GM18870 (cell line): ENCODE data around the gene AMOTL1.
A peak's percentile ranks its signal among the peaks of the same experiment; 100 is the strongest.
"Not testable (repeated sequence)": the region's sequence is repeated elsewhere in the genome, so short reads cannot be mapped to it uniquely, and the experiment has no call there.

Experiments
- ATAC-seq: cut with Tn5 transposase; IDR thresholded peaks from one replicate; pipeline ENCODE4 v1.9.1; 2021; ENCODE audit warnings: moderate library complexity; ENCODE audit not compliant: unreplicated experiment

Gene AMOTL1

DNA sequence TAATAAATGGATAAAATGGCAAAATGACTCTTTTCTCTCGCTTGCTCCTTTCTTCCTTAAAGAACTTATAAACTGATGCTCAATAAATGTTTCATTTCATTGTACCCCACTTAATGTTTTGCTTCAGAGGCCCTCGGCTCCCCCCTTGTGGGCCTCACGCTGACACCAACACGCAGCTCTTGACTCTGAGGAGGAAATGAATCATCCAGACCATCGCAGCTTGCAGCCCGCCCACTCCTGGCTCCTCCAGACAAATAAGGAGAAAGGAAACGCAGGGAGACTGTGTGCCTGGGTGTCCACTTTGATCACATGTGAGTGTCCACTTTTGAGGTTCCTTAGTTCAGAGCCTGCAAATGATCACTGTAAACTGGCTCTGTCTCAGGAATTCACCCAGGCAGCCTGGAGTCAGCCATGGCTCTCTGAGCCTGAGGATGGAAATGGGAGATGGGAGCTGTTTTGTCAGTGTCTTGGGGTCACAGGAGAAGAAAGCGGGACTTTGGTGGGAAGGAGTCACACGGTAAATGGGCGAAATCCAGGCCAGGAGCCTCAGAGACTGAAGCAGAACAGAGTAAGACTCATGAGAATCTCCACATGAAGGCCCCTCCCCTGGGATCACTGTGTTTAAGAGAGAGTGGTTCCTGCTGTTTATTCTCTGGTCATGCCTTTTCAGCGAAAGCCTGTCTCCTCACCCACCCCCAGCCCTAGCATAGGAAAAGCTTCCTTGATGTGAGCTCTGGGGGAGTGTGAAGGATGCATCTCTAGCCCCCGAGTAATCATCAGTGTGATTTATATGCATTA, 108.7 kb downstream of the AMOTL1 start:
- peak; percentile 94 for ATAC-seq

DNA sequence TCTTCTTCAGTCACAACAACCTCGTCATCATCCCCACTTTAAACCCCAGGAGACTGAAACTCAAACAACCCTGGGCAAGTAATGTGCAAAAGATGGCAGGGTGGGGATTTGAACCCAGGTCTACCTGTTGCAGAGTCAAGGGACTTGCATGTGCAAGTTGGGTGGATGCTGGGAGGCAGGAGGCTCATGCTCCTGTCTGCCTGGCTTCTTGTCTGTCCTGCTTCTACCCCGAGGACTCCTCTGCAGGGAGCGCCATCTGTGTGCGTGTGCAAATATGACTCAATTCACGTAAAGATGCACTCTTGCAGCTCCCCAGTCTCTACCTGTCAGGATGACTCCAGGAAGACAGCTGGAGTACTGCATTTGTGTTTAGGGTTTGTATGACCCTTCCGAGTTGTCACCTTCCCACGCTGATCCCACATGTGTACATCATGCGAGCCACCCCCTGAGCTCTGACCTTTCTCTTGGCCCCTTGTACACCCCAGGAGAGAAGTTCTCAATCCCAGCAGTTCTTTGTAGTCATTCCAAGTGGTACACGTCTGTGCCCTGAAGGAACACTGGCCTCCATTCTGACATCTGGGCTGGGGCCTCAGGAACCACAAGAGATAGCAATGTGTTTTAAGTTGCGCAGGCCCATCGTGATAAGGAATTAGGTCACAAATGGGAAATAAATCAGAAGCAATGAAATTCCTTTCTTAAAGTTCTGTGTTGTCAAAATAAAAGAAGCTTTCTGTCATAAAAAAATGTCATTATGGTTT, 109.5 kb downstream of the AMOTL1 start:
- no peak for ATAC-seq

DNA sequence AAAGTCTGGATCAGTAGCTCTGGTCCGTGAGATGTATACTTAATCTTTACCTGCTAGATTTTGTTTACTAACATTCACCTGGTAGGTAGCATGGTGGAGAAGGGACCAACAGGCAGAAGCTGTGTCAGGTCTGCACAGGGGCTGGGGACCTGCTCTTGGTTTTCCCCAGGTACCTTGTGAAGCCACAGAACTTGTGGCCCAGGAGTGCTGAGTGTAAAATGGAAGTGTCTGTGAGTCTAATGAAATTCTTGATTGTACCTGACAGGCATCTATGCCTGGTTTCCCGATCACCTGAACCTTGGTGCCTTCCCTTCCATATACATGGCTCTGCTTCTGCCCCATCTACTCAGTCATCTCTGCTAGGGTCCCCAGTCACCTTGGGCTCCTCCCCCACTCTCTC, 110.8 kb downstream of the AMOTL1 start:
- no peak for ATAC-seq

DNA sequence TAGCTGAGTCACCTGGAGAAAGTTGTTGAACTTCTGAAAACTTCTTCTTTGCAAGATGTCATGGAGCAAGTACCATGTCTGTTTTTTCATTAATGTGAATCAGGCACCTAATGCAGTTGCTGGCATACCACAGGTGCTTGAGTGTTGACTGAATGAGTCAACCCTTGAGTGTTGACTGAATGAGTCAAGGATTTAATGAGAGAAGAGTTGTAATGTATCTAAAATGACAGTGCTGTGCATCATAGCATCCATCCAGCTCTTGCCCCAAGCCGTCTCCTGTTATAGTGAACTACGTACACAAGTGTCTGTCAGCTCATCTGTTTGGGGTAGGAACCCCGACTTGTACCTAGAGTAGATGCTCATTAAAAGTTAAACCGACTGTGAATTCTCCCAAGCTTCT, 112.1 kb downstream of the AMOTL1 start:
- no peak for ATAC-seq

DNA sequence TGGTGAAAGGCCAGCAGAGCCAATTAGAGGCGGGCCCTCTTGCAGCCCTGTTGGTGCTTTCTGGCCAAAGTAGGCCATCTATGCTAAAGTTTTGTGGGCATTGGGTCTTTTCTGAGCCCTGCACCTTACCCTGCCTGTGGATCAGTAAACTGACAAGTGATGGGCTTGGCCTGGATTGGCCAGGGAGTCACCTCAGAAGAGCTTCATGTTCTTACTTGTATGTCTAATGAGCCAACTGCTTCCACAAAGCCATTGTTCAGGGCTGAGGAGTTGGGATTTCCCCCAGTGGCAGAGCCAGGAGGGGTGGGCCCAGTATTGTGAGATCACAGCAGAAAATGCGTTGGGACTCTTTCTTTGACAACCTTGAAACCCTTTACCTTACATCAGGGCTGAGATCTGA, 114.8 kb downstream of the AMOTL1 start:
- no peak for ATAC-seq

DNA sequence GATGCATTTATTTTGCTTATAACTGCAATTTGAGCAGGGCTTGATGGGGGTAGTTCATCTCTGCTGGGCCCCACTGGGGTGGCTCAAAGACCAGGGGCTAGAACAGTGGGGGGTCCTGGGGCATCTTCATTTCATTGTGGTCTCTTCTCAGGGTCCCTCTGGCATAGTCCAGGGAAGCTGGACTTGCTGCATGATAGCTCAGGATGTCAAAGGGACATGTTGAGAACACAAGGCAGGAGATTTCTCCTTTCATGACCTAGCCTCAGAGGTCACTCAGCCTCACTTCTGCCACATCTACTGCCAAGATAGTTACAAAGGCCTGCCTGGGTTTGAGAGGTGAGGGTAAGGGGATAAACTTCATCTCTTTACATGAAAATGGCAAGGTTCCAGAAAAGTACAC, 115.7 kb downstream of the AMOTL1 start:
- no peak for ATAC-seq

DNA sequence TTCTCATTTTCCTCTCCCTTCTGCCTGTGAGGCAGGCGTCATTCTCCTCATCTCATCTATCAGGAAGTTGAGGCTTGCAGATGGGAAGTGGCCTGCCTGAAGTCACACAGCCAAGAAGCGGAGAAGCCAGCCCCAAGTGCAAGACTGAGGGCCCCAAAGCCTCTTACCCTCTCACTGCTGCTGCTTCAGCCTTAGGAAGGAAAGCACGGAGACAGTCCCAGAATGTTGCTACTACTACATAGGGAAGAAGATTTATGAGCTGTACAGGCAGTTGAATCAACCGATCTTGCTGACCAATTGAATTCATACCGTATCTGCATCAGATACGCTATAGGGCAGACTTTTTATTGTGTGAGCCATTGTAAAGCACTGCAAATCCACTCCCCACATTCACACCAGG, 116.2 kb downstream of the AMOTL1 start:
- ATAC-seq: no peak

DNA sequence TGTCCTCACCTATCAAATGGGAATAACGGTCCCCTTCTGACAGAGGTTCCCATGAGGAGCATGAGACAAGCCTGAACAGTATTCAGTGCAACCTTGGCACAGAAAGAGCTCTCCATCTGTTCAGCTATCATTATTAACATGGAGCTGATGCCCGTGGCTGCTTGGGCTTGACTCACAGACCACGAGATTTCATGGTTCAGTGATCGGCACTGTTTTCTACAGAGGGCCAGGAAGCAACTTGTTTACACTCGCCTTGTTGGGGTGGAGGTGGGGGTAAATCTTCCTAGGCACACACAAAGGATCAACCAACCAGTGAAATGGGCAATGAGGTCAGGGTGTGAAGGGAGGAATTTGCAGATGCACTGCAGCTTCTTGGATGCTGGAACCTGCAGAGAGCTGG, 117.0 kb downstream of the AMOTL1 start:
- peak; percentile 69 for ATAC-seq

DNA sequence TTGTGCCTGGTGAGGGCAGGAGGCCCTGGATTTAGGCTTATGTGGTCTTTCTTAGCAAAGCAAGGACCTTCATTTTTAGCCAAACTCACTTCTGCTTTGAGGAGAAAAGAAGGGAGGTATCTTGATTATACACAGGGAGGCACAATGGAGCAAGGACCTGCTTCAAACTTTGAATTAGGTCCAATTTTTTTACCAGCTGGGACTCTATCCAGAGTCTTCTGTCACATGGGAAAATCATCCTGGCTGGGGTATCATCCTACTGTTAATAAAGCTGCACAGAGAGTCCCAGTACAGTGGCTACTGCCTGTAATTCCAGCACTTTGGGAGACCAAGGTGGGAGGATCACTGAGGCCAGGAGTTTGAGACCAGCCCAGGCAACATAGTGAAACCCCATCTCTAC, 117.4 kb downstream of the AMOTL1 start:
- ATAC-seq: no peak

DNA sequence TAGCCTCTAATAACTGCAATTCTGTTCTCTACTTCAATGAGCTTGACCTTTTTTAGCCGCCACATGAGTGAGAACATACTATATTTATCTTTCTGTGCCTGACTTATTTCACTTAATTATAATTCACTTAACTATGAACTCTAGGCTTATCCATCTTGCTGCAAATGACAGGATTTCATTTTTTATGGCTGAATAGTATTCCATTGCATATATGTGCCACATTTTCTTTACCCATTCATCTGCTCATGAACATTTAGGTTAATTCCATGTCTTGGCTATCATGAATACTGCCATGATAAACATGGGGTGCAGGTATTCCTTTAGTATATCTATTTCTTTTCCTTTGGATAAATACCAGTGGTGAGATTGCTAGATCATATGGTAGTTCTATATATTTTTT, 120.0 kb downstream of the AMOTL1 start:
- ATAC-seq: no peak

DNA sequence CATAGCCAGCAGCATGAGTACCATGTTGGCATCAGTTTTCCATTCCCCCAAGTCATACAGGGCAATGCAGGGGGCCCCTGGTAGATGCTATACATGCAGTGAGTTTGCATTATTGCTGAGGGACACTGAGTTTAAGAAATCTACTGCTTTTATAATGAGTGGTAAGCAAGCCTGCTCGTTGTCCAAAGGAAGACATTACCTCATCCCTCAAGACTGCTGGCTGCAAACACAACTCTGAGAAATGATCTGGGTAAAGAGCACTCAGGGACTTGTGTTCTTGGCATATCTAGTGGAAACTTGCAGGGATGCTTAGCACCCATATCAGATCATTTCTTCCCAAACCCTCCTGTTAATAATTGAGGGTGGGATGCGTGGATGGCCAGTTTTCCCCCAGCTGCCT, 127.3 kb downstream of the AMOTL1 start:
- no peak for ATAC-seq

DNA sequence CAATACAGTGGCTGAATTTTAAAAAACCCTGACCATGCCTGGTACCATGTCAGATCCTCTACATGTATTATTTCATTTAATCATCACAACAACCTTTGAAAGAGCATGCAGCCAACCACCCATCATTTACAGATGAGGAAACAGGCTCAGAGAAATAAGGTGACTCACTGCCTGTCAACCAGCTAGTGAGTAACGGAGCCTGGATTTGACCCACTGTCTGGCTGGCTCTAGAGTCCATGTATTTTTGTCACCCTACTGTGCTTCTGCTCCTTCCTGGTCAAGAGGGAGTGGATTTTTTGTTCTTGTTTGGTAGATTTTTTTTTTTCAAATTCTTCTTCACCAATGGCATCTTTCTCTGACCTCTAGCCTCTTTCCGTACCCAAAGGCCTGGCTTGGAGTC, 127.8 kb downstream of the AMOTL1 start:
- ATAC-seq: no peak

DNA sequence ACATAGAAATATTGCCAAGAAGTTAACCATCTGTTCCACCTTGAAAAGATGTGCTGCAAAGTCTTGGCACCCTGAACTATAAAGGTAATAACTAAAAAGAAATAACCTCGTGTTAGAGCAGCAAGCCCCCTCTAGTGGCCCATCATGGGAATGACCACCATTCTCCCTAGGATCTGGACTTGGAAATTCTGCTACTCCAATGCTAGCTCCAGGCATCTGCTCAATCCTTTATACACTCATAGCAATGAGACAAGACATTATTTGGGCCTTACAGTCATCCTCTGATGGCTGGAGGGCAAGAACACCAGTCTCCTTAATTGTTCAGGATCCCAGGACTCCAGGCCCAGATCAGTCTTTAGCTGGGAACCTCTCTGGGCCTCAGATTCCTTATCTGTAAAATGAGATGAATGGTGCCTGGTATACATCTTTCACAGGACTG, 129.2 kb downstream of the AMOTL1 start:
- ATAC-seq: peak; percentile 69

DNA sequence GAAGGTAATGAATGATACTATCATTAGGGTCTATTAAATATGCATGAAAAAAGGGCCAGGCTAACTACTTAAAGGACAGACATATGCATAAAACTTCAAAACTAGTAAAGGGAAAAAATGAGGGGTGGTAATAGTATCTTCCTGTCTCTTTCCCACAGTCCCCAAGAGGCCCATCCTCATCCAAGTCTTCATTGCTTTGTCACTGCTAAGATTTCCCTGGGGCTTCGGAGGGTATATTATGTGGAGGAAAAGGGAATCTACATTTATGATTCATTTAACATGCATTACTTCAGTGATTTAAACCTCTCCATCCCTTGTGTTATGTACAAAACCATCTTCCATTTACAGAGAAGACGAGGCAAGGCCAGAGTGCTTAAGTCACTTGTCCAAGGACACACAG, 139.1 kb downstream of the AMOTL1 start:
- no peak for ATAC-seq

DNA sequence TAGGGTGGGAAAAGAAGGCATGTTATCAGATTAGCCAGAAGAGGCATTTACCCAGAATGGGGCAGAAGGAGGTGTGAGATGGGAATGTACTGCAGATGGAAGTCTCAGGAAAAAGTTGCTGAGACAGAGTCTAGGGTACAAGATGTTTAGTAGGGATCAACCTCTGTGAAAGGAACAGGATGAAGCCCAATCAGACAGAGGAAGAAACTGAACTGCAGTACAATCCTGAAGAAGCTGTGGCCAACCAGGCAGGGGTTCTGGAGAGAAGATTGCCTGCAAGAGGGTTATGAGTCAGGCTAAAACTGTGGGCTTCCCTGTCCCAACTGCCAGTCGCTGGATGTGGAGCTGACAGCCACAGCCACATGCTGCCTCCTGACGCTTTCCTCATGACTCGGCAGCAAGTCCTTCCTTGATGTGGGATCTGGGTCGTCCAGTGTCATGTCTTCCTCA, 141.2 kb downstream of the AMOTL1 start:
- ATAC-seq: no peak

DNA sequence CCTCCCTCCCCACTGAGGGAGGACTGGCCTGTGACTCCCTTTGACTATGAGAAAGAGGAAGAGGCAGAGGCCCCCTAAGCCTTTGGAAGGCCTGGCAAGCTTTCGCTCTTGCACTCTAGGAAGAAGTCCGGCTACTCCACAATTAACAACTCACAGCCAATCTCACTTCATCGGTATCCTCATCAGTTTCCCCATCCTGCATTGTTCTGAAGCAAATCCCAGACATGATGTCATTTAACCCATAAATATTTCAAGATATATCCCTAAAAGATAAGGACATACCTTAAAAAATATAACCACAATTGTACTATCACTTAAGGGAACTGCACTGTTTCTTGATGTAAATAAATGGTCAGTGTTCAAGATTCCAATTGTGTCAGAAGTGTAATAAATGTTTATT, 142.1 kb downstream of the AMOTL1 start:
- no peak for ATAC-seq

DNA sequence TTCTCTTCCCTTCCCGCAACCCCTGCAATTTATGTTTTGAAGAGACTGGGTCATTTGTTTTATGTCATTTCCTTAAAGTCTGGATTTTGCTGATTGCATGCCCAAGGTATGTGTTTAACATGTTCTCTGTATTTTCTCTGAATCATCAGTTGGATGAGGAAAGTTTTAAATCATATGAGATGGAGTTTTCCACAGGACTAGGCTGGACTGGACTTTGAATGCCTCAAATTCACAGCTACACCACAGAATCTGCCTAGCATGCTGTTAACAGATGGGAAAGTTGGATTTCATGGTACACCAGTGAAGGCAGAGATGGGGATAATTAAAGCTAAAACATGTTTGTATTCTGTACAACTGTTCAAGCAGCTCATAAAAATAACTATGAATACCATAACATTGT, 142.6 kb downstream of the AMOTL1 start:
- no peak for ATAC-seq

DNA sequence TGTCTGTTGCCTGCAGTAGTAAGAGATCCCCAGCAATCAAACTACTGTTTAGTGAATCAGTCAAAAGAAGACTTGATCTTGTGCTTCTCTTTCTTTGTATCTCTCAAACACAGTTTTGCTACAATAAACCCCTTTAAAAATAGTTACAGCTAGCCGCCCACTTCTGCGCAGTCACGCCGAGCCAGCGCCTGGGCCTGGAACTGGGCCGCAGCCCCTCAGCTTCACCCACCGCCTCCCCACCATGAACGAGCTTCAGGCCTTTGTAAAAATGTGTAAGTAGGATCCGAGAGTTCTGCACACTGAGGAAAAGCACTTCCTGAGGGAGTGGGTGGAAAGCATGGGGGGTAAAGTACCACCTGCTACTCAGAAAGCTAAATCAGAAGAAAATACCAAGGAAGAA, 144.7 kb downstream of the AMOTL1 start:
- ATAC-seq: no peak

DNA sequence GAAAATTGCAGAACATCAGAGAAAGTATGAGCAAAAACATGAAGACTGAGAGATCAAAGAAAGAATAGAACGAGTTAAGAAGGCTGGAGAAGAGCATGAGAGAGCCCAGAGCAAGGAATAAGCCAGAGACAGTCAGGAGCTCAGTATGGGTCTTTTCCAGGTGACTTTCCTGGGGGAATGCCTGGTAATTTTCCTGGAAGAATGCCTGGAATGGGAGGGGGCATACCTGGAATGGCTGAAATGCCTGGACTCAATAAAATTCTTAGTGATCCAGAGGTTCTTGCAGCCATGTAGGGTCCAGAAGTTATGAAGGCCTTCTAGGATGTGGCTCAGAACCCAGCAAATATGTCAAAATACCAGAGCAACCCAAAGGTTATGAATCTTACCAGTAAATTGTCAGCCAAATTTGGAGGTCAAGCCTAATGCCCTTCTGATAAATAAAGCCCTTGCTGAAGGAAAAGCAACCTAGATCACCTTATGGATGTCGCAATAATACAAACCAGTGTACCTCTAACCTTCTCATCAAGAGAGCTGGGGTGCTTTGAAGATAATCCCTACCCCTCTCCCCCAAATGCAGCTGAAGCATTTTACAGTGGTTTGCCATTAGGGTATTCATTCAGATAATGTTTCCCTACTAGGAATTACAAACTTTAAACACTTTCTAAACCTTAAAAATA, 145.7 kb downstream of the AMOTL1 start:
- not testable (repeated sequence) for ATAC-seq

DNA sequence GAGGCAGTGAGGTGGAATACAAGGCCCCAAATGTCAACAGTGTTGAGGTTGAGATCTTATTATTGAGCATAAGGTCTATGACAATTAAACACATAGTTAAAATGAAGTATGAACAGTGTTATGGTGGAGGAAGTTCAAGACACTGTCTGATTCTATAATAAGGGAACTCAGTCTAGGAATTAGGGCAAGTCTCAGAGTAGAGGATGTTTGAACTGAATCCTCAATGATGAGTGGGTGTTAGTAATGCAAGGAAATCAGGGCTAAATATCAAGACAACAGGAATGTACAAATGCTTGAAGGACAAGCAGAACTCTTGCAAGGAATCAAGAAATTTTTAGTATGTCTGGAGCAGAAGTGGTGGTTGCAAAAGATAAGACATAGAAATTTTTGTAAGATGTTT, 152.2 kb downstream of the AMOTL1 start:
- no peak for ATAC-seq

DNA sequence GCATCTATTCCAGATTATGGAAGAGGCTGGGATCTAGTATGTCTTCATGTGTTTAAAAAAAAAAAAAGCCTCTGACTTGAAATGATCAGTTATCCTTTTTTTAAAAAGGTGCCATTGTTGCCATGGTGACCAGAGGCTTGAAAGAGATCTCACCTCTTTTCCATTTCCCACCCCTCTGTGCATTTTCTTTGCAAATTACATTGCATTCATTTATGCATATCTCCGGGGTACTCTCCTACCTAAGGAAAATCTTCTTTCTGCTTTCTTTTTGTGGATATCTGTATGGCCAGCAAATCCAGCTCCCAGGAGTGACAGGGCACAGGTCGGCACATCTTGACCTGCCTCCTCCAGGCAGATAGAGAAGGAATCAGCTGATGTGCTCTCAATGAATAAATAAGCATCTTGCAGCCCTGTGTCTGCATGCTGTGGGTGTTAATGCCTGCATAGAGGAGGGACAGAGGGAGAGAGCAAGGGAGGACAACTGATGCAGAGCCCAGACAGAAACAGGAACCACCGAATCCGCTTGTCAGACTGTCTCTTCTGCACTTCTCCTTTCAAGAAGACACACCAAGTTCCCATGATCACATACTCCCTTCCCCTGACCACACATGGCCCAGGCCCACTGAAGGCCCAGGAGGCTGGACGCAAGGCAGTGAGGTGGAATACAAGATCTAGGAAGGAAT, 154.3 kb downstream of the AMOTL1 start:
- no peak for ATAC-seq
